H54 (cell line): ENCODE measurements around the gene CISD3.
"Not testable (repeated sequence)": the region's sequence is repeated elsewhere in the genome, so short reads cannot be mapped to it uniquely, and the experiment has no call there.

Experiments used
- DNase-seq: peaks from one replicate; pipeline ENCODE4 v3.0.0; 2011; ENCODE audit warnings: low spot score, mixed read lengths; ENCODE audit not compliant: insufficient read length
- FAIRE-seq: peaks from 3 replicates; lab custom pipeline; 2011; peaks lifted over from hg19 to GRCh38; lab: Jason Lieb, UNC
- POLR2A ChIP-seq: IDR thresholded peaks from 2 replicates; pipeline ENCODE4 v1.6.1; 2011; ENCODE audit warnings: low read depth, mild to moderate bottlenecking, low read length

Gene CISD3

DNA sequence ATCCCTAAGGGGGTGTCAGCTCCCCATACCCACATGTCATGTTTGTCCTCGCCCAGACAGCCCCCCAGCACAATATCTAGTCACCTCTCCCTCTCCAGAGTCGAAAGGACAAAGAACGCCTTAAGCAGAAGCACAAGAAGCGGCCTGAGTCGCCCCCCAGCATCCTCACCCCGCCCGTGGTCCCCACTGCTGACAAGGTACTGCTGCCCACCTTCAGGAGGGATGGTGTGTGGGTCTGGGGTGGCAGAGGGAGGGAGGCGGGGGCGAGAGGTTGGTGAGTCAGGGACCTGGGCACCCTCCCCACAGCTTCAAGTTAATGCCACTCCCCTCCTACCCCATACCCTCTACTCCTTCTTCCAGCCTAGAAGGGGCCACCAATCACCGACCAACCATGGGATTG is 17.5 kb upstream of the CISD3 start:
- DNase-seq (no peak), FAIRE-seq (no peak)
- no peak for TF ChIP-seq POLR2A

DNA sequence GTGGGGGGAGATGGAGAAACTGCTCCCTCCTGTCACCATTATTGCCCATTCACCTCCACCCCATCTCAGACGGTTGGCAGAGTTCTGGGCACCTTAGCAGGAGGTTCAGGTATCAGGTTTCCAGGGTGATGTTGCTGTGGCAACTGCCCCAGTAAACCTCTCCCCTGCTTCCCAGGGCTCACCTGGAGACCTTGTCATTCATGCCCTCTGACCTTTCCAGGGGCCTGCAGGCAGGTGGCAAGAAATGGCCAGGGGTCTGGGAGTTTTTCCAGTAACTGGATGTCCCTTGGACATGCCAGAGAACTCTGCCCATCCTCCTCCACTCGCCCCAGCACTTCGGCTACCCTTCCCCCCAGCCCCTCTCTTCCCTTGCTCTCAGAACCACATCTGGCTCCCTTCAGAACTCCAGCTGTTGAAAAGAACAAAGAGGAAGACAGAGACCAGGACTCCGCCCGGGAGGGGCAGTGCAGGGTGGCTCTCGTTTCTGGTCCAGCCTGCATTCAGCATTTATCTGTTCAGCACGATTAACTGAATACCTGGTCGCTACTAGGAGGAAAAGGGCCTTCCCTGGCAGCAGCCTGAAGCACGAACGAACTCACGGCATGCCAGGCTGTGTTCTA is 16.6 kb upstream of the CISD3 start:
- TF ChIP-seq POLR2A, result no peak
- DNase-seq, result no peak
- no peak for FAIRE-seq

DNA sequence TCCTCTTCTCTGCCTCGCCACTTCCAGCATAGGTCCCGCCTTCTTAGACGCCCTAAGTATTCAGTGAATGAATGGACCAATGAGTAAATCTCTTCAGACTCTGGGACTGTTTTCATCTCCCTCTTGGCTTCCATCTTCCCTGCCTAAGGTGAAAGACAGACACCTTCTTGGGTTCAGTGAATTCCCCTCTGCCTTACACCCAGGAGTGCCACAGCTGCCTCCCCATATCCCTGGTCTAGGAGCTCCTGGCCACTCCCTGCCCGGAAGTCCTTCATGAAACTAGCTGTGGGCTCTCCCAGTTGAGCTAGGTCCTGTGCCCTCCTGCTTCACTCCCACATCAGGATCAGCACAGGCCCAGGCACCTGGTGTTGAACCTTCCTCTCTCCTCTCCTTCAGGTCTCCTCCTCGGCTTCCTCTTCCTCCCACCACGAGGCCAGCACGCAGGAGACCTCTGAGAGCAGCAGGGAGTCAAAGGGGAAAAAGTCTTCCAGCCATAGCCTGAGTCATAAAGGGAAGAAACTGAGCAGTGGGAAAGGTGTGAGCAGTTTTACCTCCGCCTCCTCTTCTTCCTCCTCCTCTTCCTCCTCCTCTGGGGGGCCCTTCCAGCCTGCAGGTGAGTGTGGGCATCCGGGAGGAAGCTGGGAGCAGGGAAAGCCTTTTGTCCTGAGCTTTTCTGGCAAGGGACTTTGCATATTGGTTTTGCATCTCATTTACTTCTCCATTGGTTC is 14.8 kb upstream of the CISD3 start:
- DNase-seq (no peak), FAIRE-seq (no peak)
- TF ChIP-seq POLR2A, result no peak

DNA sequence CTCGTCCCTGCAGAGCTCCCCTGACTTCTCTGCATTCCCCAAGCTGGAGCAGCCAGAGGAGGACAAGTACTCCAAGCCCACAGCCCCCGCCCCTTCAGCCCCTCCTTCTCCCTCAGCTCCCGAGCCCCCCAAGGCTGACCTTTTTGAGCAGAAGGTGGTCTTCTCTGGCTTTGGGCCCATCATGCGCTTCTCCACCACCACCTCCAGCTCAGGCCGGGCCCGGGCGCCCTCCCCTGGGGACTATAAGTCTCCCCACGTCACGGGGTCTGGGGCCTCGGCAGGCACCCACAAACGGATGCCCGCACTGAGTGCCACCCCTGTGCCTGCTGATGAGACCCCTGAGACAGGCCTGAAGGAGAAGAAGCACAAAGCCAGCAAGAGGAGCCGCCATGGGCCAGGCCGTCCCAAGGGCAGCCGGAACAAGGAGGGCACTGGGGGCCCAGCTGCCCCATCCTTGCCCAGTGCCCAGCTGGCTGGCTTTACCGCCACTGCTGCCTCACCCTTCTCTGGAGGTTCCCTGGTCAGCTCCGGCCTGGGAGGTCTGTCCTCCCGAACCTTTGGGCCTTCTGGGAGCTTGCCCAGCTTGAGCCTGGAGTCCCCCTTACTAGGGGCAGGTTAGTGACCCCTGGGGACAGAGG is 13.7 kb upstream of the CISD3 start:
- TF ChIP-seq POLR2A, result no peak
- no peak for DNase-seq
- FAIRE-seq, result no peak

DNA sequence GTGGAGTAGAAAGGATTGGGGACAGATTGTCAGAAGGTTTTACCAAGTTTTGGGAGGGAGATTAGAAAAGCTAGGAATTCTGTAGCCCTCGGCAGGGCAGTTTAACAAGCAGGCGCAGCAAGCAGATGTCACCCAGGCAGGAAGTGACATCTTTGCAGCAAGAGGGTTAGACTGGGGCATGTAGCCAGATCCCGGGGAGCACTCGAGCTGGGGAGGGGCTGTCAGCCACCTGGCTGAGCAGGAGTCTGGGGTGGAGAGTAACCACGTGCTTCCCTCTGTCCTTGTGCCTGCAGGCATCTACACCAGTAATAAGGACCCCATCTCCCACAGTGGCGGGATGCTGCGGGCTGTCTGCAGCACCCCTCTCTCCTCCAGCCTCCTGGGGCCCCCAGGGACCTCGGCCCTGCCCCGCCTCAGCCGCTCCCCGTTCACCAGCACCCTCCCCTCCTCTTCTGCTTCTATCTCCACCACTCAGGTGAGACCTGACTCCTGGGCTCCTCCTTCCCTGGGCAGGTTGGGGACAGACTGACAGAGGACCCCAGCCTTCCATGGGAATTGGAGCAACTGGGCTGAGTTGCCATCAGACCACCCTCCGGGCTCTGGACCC is 12.9 kb upstream of the CISD3 start:
- no peak for DNase-seq
- no peak for FAIRE-seq
- TF ChIP-seq POLR2A, result no peak

DNA sequence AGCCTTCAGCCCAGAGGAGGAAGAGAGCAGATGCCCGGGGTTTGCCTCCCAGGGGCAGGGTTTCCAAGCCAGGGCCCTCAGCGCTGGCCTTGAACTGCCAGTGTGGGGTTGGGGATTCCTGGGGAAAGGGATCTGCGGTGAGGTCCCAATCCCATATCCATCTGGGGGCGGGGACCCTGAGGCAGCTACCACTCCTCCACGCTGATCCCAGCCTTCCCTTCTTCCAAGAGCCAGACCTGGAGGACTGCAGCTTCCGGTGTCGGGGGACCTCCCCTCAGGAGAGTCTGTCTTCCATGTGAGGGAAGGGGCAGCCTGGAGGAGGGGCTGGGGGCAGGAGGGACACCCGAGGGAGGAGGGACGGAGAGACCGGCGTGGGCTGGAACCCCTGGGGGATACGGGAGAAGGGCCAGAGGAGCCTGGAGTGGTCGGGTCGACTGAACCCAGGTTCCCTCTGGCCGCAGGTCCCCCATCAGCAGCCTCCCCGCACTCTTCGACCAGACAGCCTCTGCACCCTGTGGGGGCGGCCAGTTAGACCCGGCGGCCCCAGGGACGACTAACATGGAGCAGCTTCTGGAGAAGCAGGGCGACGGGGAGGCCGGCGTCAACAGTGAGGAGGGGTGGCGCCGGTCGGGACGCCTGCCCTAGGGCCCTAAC is 10.7 kb upstream of the CISD3 start:
- FAIRE-seq (no peak), DNase-seq (no peak)
- no peak for TF ChIP-seq POLR2A

DNA sequence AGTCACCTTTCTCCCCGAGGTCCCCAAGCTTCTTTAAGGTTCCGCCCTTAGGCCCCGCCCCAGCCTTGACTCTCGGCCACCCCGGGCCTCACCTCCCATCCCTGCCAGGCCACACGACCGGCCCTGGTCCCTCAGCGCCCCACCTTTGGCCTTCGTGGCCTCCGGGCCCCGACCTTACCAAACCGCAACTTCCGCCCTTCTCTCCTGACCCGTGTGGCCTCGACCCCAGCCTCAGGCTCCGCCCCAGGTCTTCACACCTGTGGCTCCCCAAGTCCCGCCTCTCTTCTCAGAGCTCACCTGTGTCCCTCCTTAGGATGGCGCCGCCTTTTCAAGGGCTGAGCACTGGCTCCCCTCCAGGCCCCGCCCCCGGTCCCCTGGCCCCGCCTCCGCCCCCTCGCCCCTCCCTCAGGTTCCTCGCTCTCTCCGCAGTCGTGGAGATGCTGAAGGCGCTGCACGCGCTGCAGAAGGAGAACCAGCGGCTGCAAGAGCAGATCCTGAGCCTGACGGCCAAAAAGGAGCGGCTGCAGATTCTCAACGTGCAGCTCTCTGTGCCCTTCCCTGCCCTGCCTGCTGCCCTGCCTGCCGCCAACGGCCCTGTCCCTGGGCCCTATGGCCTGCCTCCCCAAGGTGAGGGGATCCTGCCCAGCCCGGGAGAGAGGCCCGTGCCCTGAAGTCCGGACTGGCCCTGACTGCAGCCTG is 10.0 kb upstream of the CISD3 start:
- FAIRE-seq (no peak), DNase-seq (no peak)
- no peak for TF ChIP-seq POLR2A

DNA sequence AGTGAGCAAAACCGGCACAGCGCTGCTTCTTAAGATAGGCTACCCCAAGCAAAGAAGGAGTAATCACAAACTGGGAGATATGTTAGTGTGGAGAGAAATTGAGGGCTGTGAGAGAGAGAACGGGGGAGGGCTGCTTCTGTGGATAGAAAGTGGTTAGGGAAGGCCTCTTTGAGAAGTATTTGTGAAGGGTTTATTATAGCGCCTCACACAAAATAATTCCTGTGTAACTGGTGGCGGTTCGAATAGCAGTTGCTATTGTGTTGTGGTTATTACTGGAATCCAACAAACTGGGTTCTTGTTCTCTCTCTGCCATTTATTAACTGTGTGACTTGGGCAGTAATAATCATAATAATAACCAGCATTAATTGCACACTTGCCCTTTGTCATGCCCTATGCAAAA is 9.2 kb upstream of the CISD3 start:
- no peak for FAIRE-seq
- no peak for TF ChIP-seq POLR2A

DNA sequence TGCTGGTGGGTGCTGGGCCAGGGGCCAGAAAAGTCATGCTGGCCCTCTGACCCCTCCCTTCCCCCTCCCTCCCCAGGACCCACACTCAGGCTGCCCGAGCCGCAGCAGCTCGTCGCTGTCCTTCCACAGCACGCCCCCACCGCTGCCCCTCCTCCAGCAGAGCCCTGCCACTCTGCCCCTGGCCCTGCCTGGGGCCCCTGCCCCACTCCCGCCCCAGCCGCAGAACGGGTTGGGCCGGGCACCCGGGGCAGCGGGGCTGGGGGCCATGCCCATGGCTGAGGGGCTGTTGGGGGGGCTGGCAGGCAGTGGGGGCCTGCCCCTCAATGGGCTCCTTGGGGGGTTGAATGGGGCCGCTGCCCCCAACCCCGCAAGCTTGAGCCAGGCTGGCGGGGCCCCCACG is 8.3 kb upstream of the CISD3 start:
- TF ChIP-seq POLR2A, result no peak

More for the DNA sequence above, 9.2 kb upstream of the CISD3 start:
- no peak for DNase-seq

DNA sequence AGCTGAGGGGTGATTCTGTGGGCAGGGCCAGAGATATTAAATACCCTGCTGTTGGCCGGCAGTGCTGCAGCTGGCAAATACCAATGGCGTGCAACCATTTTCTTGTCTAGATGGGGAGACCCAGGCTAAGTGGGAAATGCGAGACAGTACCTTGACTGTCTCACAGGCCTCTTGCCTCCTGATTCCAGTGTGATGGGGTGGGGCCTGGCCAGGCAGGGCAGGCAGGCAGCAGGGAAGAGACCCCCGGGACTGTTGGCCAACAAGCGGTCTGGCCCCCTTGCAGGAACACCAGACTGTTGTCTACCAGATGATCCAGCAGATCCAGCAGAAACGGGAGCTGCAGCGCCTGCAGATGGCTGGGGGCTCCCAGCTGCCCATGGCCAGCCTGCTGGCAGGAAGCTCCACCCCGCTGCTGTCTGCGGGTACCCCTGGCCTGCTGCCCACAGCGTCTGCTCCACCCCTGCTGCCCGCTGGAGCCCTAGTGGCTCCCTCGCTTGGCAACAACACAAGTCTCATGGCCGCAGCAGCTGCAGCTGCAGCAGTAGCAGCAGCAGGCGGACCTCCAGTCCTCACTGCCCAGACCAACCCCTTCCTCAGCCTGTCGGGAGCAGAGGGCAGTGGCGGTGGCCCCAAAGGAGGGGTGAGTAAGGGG is 5.7 kb upstream of the CISD3 start:
- no peak for FAIRE-seq
- DNase-seq, result peak; percentile 85
- TF ChIP-seq POLR2A, result no peak

More for the DNA sequence above, 8.3 kb upstream of the CISD3 start:
- no peak for DNase-seq
- no peak for FAIRE-seq

DNA sequence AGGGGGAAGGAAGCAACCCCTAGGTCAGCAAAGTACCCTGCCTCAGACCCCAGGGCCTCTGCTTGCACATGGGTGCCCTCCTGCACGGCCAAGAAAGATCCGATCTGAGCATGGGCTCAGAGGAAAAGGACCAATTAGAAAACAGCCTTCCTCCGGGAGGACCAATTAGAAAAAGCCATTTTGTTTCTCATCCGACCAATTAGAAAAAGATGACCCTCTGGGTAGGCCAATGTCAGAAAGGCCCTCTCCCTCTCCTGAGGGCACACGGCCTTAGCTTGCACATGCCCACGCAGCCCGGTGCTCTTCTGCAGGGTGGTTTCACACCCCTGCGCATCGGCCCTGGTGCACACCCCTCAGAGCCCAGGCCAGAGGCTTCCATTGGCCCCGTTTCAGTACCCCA is 5.1 kb upstream of the CISD3 start:
- TF ChIP-seq POLR2A, result no peak
- DNase-seq (no peak), FAIRE-seq (no peak)

DNA sequence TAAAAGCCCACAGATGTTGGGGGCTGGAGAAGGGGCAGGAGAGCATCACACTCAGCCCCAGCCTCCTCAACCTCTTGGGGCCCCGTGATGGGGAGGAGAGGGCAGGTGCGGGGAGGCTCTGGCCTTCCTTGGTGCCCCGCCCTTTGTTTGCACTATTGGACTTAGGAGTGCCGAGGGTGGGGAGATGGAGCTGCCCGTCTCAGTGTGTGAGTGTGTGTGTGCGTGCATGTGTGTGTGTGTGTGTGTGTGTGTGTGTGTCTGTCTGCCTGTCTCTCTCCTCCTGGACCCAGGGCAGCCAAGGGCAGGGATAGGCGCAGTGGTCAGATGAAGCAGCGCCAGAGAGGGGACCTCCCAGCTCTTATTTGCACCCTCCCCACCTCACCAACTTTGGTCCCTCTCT is 4.0 kb upstream of the CISD3 start:
- not testable (repeated sequence) for FAIRE-seq

DNA sequence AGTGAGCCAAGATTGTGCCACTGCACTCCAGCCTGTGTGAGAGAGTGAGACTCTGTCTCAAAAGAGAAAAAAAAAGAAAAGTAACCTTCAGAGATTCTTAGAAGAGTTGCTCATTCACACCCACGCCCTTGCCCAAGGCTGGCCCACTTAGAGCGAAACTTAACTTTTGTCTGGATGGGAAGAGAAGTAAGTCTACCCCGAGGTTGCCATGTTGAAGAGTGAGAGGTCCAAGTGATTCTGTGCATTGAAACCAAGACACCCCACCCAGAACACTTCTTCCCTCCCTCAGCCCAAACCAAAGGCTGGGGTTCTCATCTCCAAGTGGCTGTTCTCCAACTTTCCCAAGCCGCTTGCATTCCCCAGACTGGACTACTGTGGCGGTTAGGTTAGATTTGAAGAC is 2.4 kb upstream of the CISD3 start:
- no peak for TF ChIP-seq POLR2A
- no peak for DNase-seq
- no peak for FAIRE-seq

More for the DNA sequence above, 4.0 kb upstream of the CISD3 start:
- DNase-seq, result not testable (repeated sequence)
